AG10803 (cell line): ENCODE data around the gene HDGFL2.

ENCODE experiments used
- DNase-seq: peaks from one replicate; pipeline ENCODE4 v3.0.0; 2010; ENCODE audit warnings: low read depth
- H3K4me3 ChIP-seq: 2 replicates; pipeline ENCODE4 v1.5.1; 2011; ENCODE audit warnings: mild to moderate bottlenecking, low read length, control low read depth
- TF ChIP-seq, protein P1 (sequence below): conservative IDR thresholded peaks from 2 replicates; pipeline ENCODE4 v1.5.1; 2011; ENCODE audit warnings: mild to moderate bottlenecking, low read length, control low read depth, inconsistent platforms

HDGFL2 gene

GRCh38 chr19:4431296-4431695, 40.8 kb upstream of the HDGFL2 start:
- H3K4me3 ChIP-seq, result no peak overlapping the region
- no peak for DNase-seq
- TF ChIP-seq, protein P1, sequence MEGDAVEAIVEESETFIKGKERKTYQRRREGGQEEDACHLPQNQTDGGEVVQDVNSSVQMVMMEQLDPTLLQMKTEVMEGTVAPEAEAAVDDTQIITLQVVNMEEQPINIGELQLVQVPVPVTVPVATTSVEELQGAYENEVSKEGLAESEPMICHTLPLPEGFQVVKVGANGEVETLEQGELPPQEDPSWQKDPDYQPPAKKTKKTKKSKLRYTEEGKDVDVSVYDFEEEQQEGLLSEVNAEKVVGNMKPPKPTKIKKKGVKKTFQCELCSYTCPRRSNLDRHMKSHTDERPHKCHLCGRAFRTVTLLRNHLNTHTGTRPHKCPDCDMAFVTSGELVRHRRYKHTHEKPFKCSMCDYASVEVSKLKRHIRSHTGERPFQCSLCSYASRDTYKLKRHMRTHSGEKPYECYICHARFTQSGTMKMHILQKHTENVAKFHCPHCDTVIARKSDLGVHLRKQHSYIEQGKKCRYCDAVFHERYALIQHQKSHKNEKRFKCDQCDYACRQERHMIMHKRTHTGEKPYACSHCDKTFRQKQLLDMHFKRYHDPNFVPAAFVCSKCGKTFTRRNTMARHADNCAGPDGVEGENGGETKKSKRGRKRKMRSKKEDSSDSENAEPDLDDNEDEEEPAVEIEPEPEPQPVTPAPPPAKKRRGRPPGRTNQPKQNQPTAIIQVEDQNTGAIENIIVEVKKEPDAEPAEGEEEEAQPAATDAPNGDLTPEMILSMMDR, result no peak

- TF ChIP-seq, protein P1, result no peak
- no peak for DNase-seq
- no peak overlapping the region for H3K4me3 ChIP-seq
These were observed 40.1 kb upstream of the HDGFL2 start for GRCh38 chr19:4431808-4432674.

DNA sequence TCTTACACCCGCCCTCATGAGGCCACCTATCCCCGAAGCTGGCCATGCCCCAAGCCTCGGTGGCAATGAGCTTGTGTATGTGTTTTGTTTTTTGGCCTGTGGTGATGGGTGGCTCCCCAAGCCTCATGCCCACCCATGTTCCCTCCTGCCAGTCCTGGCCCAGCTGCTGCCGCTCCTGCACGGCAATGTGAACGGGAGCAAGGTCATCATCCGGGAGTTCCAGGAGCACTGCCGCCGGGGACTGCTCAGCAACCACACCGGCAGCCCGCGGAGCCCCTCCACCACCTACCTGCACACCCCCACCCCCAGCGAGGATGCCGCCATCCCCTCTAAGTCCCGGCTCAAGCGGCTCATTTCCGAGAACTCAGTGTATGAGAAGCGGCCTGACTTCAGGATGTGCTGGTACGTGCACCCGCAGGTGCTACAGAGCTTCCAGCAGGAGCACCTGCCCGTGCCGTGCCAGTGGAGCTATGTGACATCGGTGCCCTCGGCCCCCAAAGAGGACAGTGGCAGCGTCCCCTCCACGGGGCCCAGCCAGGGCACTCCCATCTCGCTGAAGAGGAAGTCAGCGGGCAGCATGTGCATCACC, 39.1 kb upstream of the HDGFL2 start:
- TF ChIP-seq, protein P1, result no peak
- no peak for DNase-seq
- H3K4me3 ChIP-seq, result no peak overlapping the region

GRCh38 chr19:4434391-4434790, 37.7 kb upstream of the HDGFL2 start:
- DNase-seq, result no peak
- no peak overlapping the region for H3K4me3 ChIP-seq
- TF ChIP-seq, protein P1, result no peak

- no peak for DNase-seq
- H3K4me3 ChIP-seq, result no peak overlapping the region
- TF ChIP-seq, protein P1, result no peak
These were observed 35.9 kb upstream of the HDGFL2 start for GRCh38 chr19:4436231-4436630.

DNA sequence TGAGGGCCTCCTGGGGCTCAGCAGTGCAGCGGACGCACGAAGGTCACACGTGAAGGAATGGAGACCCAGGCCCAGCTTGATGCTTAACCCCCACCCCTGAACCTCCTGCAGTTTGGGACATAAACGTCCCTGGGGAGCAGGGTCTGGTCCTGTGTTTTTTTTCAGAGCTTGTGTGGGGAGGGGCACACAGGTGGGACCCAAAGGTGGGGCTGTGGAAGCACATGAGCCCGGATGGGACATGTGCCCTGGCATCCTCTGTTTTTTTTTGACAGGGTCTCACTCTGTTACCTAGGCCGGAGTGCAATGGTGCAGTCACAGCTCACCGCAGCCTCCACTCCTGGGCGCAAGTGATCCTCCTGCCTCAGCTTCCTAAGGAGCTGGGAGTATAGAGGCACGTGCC, 35.0 kb upstream of the HDGFL2 start:
- H3K4me3 ChIP-seq, result no peak overlapping the region
- TF ChIP-seq, protein P1, result no peak
- no peak for DNase-seq

- TF ChIP-seq, protein P1, result no peak
- DNase-seq, result no peak
- no peak overlapping the region for H3K4me3 ChIP-seq
These were observed 32.9 kb upstream of the HDGFL2 start for GRCh38 chr19:4439243-4439642.
